Sigmoid colon (tissue), 7 donors: ENCODE data around the gene OR5T3. TPM values are rescaled to one million over a fixed set of nuclear protein-coding genes. Genes with fewer than 3 reads are reported as not detected.
"Not testable (repeated sequence)": the region's sequence is repeated elsewhere in the genome, so short reads cannot be mapped to it uniquely, and the experiment has no call there.

Experiments used
- DNase-seq: peaks from one replicate; pipeline ENCODE4 v3.0.0-alpha.2; 2019
- H3K27ac ChIP-seq, 4 donors: fragments of 200-600 bp; sonication (generic); one replicate each; pipeline ENCODE4 v1.5.1; 2016 to 2019; ENCODE audit warnings: mild to moderate bottlenecking in 1 of 4
- H3K27me3 ChIP-seq, 3 donors: fragments of 200-600 bp; sonication (generic); one replicate each; pipeline ENCODE4 v1.5.1; 2019; ENCODE audit warnings: mild to moderate bottlenecking in 1 of 3
- H3K36me3 ChIP-seq, 4 donors: fragments of 200-600 bp; sonication (generic); one replicate each; pipeline ENCODE4 v1.5.1; 2016 to 2019
- H3K4me1 ChIP-seq, 4 donors: fragments of 200-600 bp; sonication (generic); one replicate each; pipeline ENCODE4 v1.5.1; 2017 to 2019
- H3K4me3 ChIP-seq, 4 donors: fragments of 200-600 bp; sonication (generic); one replicate each; pipeline ENCODE4 v1.5.1; 2017 to 2019; ENCODE audit warnings: mild to moderate bottlenecking in 2 of 4, moderate library complexity in 1 of 4
- H3K9me3 ChIP-seq, 4 donors: fragments of 200-600 bp in 3 of 4; sonication (generic) in 3 of 4; one replicate each; pipeline versions ENCODE4 v1.5.1 to v1.6.1; 2013 to 2019
- CTCF ChIP-seq, 4 experiments: fragments of 450-650 bp in 3 of 4; fragments of 200-600 bp in 1 of 4; IDR thresholded peaks; one replicate each; pipeline ENCODE4 v1.5.1; 2016 to 2019; ENCODE audit warnings: antibody characterized with exemption in 4 of 4, mild to moderate bottlenecking in 3 of 4, moderate library complexity in 2 of 4
- EP300 ChIP-seq, 4 donors: sonication (generic); formaldehyde crosslinking; IDR thresholded peaks; one replicate each; pipeline ENCODE4 v1.6.1; 2017; ENCODE audit warnings: antibody characterized with exemption in 4 of 4
- POLR2A ChIP-seq, 2 donors: fragments of 450-650 bp; IDR thresholded peaks; one replicate each; pipeline ENCODE4 v1.6.1; 2016; ENCODE audit warnings: antibody characterized with exemption in 2 of 2, mild to moderate bottlenecking in 2 of 2, moderate library complexity in 2 of 2
- POLR2AphosphoS5 ChIP-seq, 4 donors: sonication (generic); formaldehyde crosslinking; IDR thresholded peaks; one replicate each; pipeline ENCODE4 v1.6.1; 2017; ENCODE audit warnings: antibody characterized with exemption in 4 of 4
- WGBS, 2 donors: extraction: QIAGEN DNeasy Blood & Tissue Kit; methylation state at CpG; one replicate each; pipeline ENCODE4 v1.1.7; 2013; 5-methylcytosine and 5-hydroxymethylcytosine counted together
- intact Hi-C: fragments of 100-400 bp; cut with DNase I; formaldehyde crosslinking; loops from one replicate; pipeline ENCODE4 v1.15.1; 2023
- polyA plus RNA-seq, 3 donors: library from polyadenylated mRNA; stranded (reverse); fragments of 200-250 nt; gene quantifications; one replicate each; pipeline ENCODE4 v1.2.3, GENCODE V29; 2013
- total RNA-seq, 4 donors: library from RNA; depleted of rRNA; stranded (reverse); fragments of >200 nt; gene quantifications; one replicate each; pipeline ENCODE4 v1.1.0, GENCODE V29; 2016
- donor health status: healthy with polysubstance abuse.
- donor health status: Bipolar disorder and iron deficiency.
- donor health status: healthy.

Gene OR5T3
- total RNA-seq (not detected), polyA plus RNA-seq (not detected)

- H3K36me3 ChIP-seq, result no peaks in the 10 kb centered on the region
- H3K9me3 ChIP-seq, result no peaks in the 10 kb centered on the region
- no peaks in the 10 kb centered on the region for H3K4me1 ChIP-seq
- no peaks in the 10 kb centered on the region for H3K27me3 ChIP-seq
- TF ChIP-seq EP300 (IDR thresholded peaks at IDR 0.05), result no peak
- no peak for TF ChIP-seq CTCF (IDR thresholded peaks at IDR 0.05)
- TF ChIP-seq POLR2A (IDR thresholded peaks at IDR 0.05), result no peak
- no peak for TF ChIP-seq POLR2AphosphoS5 (IDR thresholded peaks at IDR 0.05)
- no peak within 1 kb of the TSS for H3K27ac ChIP-seq
- H3K4me3 ChIP-seq, result no peak within 1 kb of the TSS
- intact Hi-C loops, result no loop called here
- DNase-seq, result no peak
These were observed at the start of gene OR5T3 for GRCh38 chr11:56251954-56252353. OR5T3 (plus strand) TSS chr11:56252254; CDS start chr11:56252254, 0 bp downstream.

- TF ChIP-seq CTCF (IDR thresholded peaks at IDR 0.05), result no peak
- TF ChIP-seq POLR2AphosphoS5 (IDR thresholded peaks at IDR 0.05), result no peak
- TF ChIP-seq EP300 (IDR thresholded peaks at IDR 0.05), result no peak
- TF ChIP-seq POLR2A (IDR thresholded peaks at IDR 0.05), result no peak
- WGBS, 2 donors, result 76 to 79% methylated on average over 1 of the region's 1 CpG
- intact Hi-C loops, result no loop called here
- Histone ChIP-seq H3K27ac (no peak overlapping the region), H3K4me1 (no peaks in the 10 kb centered on the region), H3K9me3 (peaks cover 0 to 7% (median 0%) of the 10 kb centered on the region in 4 donors), H3K36me3 (no peaks in the 10 kb centered on the region), H3K4me3 (no peak overlapping the region), H3K27me3 (no peaks in the 10 kb centered on the region)
- no peak for DNase-seq
These were observed 44.3 kb upstream of the OR5T3 start for GRCh38 chr11:56207790-56208189.

GRCh38 chr11:56214537-56214936, 37.5 kb upstream of the OR5T3 start:
- no peaks in the 10 kb centered on the region for H3K36me3 ChIP-seq
- 68 to 80% methylated on average over 2 of the region's 2 CpGs for WGBS, 2 donors
- no peaks in the 10 kb centered on the region for H3K27me3 ChIP-seq
- TF ChIP-seq POLR2A (IDR thresholded peaks at IDR 0.05) (no peak), EP300 (IDR thresholded peaks at IDR 0.05) (no peak), POLR2AphosphoS5 (IDR thresholded peaks at IDR 0.05) (no peak), CTCF (IDR thresholded peaks at IDR 0.05) (no peak)
- intact Hi-C loops, result no loop called here
- no peak overlapping the region for H3K4me3 ChIP-seq
- no peak overlapping the region for H3K27ac ChIP-seq
- H3K4me1 ChIP-seq, result no peaks in the 10 kb centered on the region
- peaks cover 0 to 7% (median 0%) of the 10 kb centered on the region in 4 donors for H3K9me3 ChIP-seq
- no peak for DNase-seq

GRCh38 chr11:56219735-56220134, 32.3 kb upstream of the OR5T3 start:
- H3K36me3 ChIP-seq, H3K27ac ChIP-seq, H3K27me3 ChIP-seq, H3K4me1 ChIP-seq, intact Hi-C loops, H3K9me3 ChIP-seq, DNase-seq, H3K4me3 ChIP-seq: not testable (repeated sequence)
- 61 to 80% methylated on average over 5 of the region's 5 CpGs for WGBS, 2 donors

- WGBS, 2 donors, result 62 to 73% methylated on average over 1 of the region's 1 CpG
- no peak for DNase-seq
- no peaks in the 10 kb centered on the region for H3K4me1 ChIP-seq
- intact Hi-C loops, result no loop called here
- H3K9me3 ChIP-seq, result no peaks in the 10 kb centered on the region
- H3K27me3 ChIP-seq, result no peaks in the 10 kb centered on the region
- TF ChIP-seq POLR2A (IDR thresholded peaks at IDR 0.05) (no peak), POLR2AphosphoS5 (IDR thresholded peaks at IDR 0.05) (no peak), EP300 (IDR thresholded peaks at IDR 0.05) (no peak), CTCF (IDR thresholded peaks at IDR 0.05) (no peak)
- H3K4me3 ChIP-seq, result no peak within 1 kb of the TSS
- H3K36me3 ChIP-seq, result no peaks in the 10 kb centered on the region
- no peak within 1 kb of the TSS for H3K27ac ChIP-seq
These were observed 17.9 kb upstream of the OR5T3 start, which contains the start of gene OR5T2 for GRCh38 chr11:56234155-56234554. OR5T2 (minus strand) TSS chr11:56234255; CDS start chr11:56233062, 1,193 bp downstream.
